Caco-2 (cell line): ENCODE measurements around the gene TBXAS1. TPM values are rescaled to one million over a fixed set of nuclear protein-coding genes. Genes with fewer than 3 reads are reported as not detected.

ENCODE experiments used
- BruUV-seq: library from RNA; stranded (reverse); fragments of 400-500 nt; replicated peaks from 2 replicates; lab custom pipeline; 2021; lab: Mats Ljungman, UMichigan
- CTCF ChIA-PET: fragments of 300-600 bp; sonication (Branson Sonifier 250); formaldehyde crosslinking; loops from one replicate; lab custom pipeline; 2022; ENCODE audit warnings: antibody characterized with exemption; lab: Charles Lee
- POLR2A ChIA-PET: fragments of 300-600 bp; sonication (Branson Sonifier 250); formaldehyde crosslinking; loops from one replicate; lab custom pipeline; 2022; ENCODE audit warnings: antibody characterized with exemption; lab: Charles Lee
- DNase-seq, 2 experiments: peaks; one replicate each; pipeline versions ENCODE4 v3.0.0 to v3.0.0-alpha.2; 2020 to 2022
- H3K27me3 ChIP-seq: replicated peaks from 2 replicates; pipeline ENCODE4 v1.6.0; 2011; ENCODE audit warnings: low read length; ENCODE audit not compliant: control insufficient read depth, insufficient read depth
- H3K36me3 ChIP-seq: 2 replicates; pipeline ENCODE4 v1.5.1; 2011; ENCODE audit warnings: low read length; ENCODE audit not compliant: control insufficient read depth, insufficient read depth
- H3K4me1 ChIP-seq: fragments of 250-450 bp; sonication (Bioruptor Pico); 2 replicates; pipeline ENCODE4 v1.5.1; 2020; ENCODE audit warnings: mild to moderate bottlenecking
- H3K4me3 ChIP-seq: 2 replicates; pipeline ENCODE4 v1.5.1; 2011; ENCODE audit warnings: low read depth, mild to moderate bottlenecking, control low read depth, low read length
- H3K9me3 ChIP-seq: fragments of 250-450 bp; sonication (Bioruptor Pico); 2 replicates; pipeline ENCODE4 v1.5.1; 2020; ENCODE audit warnings: mild to moderate bottlenecking, moderate library complexity
- H3K27ac Mint-ChIP-seq: one replicate; pipeline ENCODE4 v1.8.0; 2022; ENCODE audit warnings: mixed read lengths; ENCODE audit not compliant: unreplicated experiment
- H3K27me3 Mint-ChIP-seq: one replicate; pipeline ENCODE4 v1.8.0; 2022; ENCODE audit warnings: mixed read lengths; ENCODE audit not compliant: insufficient read depth, unreplicated experiment
- H3K36me3 Mint-ChIP-seq: one replicate; pipeline ENCODE4 v1.8.0; 2022; ENCODE audit warnings: mild to moderate bottlenecking, mixed read lengths; ENCODE audit not compliant: insufficient read depth, unreplicated experiment
- H3K4me1 Mint-ChIP-seq: one replicate; pipeline ENCODE4 v1.8.0; 2022; ENCODE audit warnings: low read depth, mixed read lengths; ENCODE audit not compliant: unreplicated experiment
- H3K4me3 Mint-ChIP-seq: one replicate; pipeline ENCODE4 v1.8.0; 2022; ENCODE audit warnings: mild to moderate bottlenecking, moderate library complexity, mixed read lengths; ENCODE audit not compliant: unreplicated experiment
- H3K9me3 Mint-ChIP-seq: one replicate; pipeline ENCODE4 v1.8.0; 2022; ENCODE audit warnings: mixed read lengths; ENCODE audit not compliant: unreplicated experiment
- CTCF ChIP-seq, 2 experiments: fragments of 200-600 bp in 1 of 2; IDR thresholded peaks; 1 replicate in 1 of 2; 2 replicates in 1 of 2; pipeline versions ENCODE4 v1.5.1 to v1.8.0; 2011 to 2022; ENCODE audit warnings: antibody characterized with exemption in 1 of 2, control low read depth in 1 of 2, inconsistent platforms in 1 of 2, low read depth in 1 of 2, low read length in 1 of 2, mild to moderate bottlenecking in 1 of 2, moderate library complexity in 1 of 2; ENCODE audit not compliant: insufficient read depth in 1 of 2, severe bottlenecking in 1 of 2, unreplicated experiment in 1 of 2
- intact Hi-C: fragments of 100-400 bp; cut with micrococcal nuclease; formaldehyde crosslinking; loops from one replicate; pipeline ENCODE4 v1.10.0; 2022; ENCODE audit not compliant: unreplicated experiment
- total RNA-seq: library from RNA; stranded (reverse); gene quantifications from 2 replicates; pipeline ENCODE4 v1.2.3, GENCODE V29; 2022

Gene TBXAS1
- total RNA-seq, 1 experiment from 2014 or later, result 1.6 TPM

GRCh38 chr7:139828446-139828845 lies 618 bp upstream of the TBXAS1 start:
- Mint-ChIP-seq H3K4me1 (peaks cover 8% of the 10 kb centered on the region), H3K9me3 (peaks cover 8% of the 10 kb centered on the region), H3K36me3 (no peaks in the 10 kb centered on the region), H3K27ac (no peak overlapping the region), H3K4me3 (no peak overlapping the region), H3K27me3 (peaks cover 5% of the 10 kb centered on the region)
- no peaks in the 10 kb centered on the region for H3K9me3 ChIP-seq
- intact Hi-C loops, result loop anchor here (5.0 kb wide), 1 partner anchor 51 kb away; the partner anchor contains the start of gene HIPK2
- no peaks in the 10 kb centered on the region; the same call in 1 of the 2 replicates for H3K4me1 ChIP-seq
- no peaks in the 10 kb centered on the region for H3K36me3 ChIP-seq
- no peak overlapping the region for H3K4me3 ChIP-seq
- no peak for TF ChIP-seq CTCF (IDR thresholded peaks at IDR 0.05; ENCODE audit: insufficient read depth in 1 of 2, low read depth in 1 of 2, low read length in 1 of 2, severe bottlenecking in 1 of 2, unreplicated experiment in 1 of 2)
- no peak for DNase-seq
- no TSS peak for BruUV-seq
- ChIA-PET POLR2A (no interaction called here), CTCF (interaction anchor here (1.0 kb wide), 1 partner anchor 227 kb away, joined by 3 read pairs; no protein-coding TSS in a partner anchor)
- H3K27me3 ChIP-seq, result no peaks in the 10 kb centered on the region

DNA sequence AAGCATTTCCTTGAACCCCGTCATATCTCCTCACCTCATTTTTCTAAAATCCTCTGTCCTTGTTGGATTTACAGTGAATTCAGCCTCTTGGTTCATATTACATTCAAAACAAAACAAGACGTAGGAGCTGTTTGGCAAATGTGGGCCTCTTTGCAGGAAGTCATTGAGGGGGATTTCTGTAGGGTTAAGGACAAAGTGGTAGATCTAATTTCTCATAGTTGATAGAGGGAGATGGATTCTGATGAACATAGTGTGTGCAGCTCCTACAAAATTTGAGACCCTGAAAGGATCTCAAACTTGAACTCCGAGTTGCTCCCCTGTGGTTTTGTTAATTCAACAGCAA lies 682 bp downstream of the TBXAS1 start:
- no peak for TF ChIP-seq CTCF (IDR thresholded peaks at IDR 0.05; ENCODE audit: insufficient read depth in 1 of 2, low read depth in 1 of 2, low read length in 1 of 2, severe bottlenecking in 1 of 2, unreplicated experiment in 1 of 2)
- H3K9me3 ChIP-seq, result peaks cover 5% of the 10 kb centered on the region; the same call in 1 of the 2 replicates
- H3K27ac Mint-ChIP-seq, result no peak overlapping the region
- CTCF ChIA-PET, result no interaction called here
- no peak overlapping the region for H3K4me3 Mint-ChIP-seq
- H3K4me1 Mint-ChIP-seq, result peaks cover 8% of the 10 kb centered on the region
- no peaks in the 10 kb centered on the region; the same call in 1 of the 2 replicates for H3K4me1 ChIP-seq
- no peaks in the 10 kb centered on the region for H3K36me3 Mint-ChIP-seq
- peaks cover 19% of the 10 kb centered on the region for H3K9me3 Mint-ChIP-seq
- no peak for DNase-seq
- BruUV-seq, result no TSS peak
- peaks cover 5% of the 10 kb centered on the region for H3K27me3 Mint-ChIP-seq
- POLR2A ChIA-PET, result no interaction called here
- H3K27me3 ChIP-seq, result no peaks in the 10 kb centered on the region
- H3K4me3 ChIP-seq, result no peak overlapping the region
- H3K36me3 ChIP-seq, result no peaks in the 10 kb centered on the region
- intact Hi-C loops, result loop anchor here (5.0 kb wide), 1 partner anchor 52 kb away; the partner anchor contains the start of gene HIPK2

DNA sequence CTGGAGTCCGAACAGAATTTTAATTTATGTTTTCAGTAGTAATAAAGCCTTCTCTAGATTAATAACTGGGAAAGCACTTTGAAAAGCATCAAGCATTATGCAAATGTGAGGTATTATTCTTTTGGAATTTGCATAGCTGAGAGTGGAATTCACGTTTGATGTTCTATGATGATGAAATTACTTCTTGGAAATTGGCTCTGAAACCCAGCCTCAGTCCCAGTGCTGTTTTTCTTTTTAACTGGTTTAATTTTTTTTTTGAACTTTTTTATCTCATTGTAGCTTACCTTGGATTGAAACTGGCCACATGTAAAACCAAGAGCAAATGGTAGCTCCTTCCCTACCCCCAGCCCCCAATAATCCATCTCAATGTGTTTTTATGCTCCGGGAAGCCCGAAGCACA lies 1.2 kb downstream of the TBXAS1 start:
- H3K27me3 ChIP-seq, result no peaks in the 10 kb centered on the region
- intact Hi-C loops, result no loop called here
- no peaks in the 10 kb centered on the region for H3K36me3 Mint-ChIP-seq

More for the DNA sequence above, 1.2 kb downstream of the TBXAS1 start:
- Mint-ChIP-seq H3K4me3 (no peak overlapping the region), H3K4me1 (peaks cover 8% of the 10 kb centered on the region), H3K9me3 (peaks cover 19% of the 10 kb centered on the region), H3K27me3 (peaks cover 3% of the 10 kb centered on the region), H3K27ac (no peak overlapping the region)
- Histone ChIP-seq H3K4me3 (no peak overlapping the region), H3K36me3 (no peaks in the 10 kb centered on the region), H3K4me1 (no peaks in the 10 kb centered on the region; the same call in 1 of the 2 replicates), H3K9me3 (peaks cover 5% of the 10 kb centered on the region; the same call in 1 of the 2 replicates)
- BruUV-seq, result no TSS peak
- no peak for TF ChIP-seq CTCF (IDR thresholded peaks at IDR 0.05; ENCODE audit: insufficient read depth in 1 of 2, low read depth in 1 of 2, low read length in 1 of 2, severe bottlenecking in 1 of 2, unreplicated experiment in 1 of 2)
- CTCF ChIA-PET, result interaction anchor here (0.6 kb wide), 1 partner anchor 176 kb away, joined by 3 read pairs; no protein-coding TSS in a partner anchor
- no peak for DNase-seq
- POLR2A ChIA-PET, result no interaction called here
